GM10248 (cell line): Measurements from ENCODE around the gene METTL22.

Experiments
- CTCF ChIA-PET: fragments of 300-600 bp; sonication (Branson Sonifier 250); formaldehyde crosslinking; extraction: SDS; loops from one replicate; lab custom pipeline; 2021; ENCODE audit warnings: antibody characterized with exemption; lab: Yijun Ruan, JAX
- POLR2A ChIA-PET: fragments of 350-650 bp; sonication (Branson Sonifier 250); formaldehyde crosslinking; extraction: SDS; loops from one replicate; lab custom pipeline; 2020; ENCODE audit warnings: antibody characterized with exemption; lab: Yijun Ruan, JAX
- DNase-seq: peaks from one replicate; pipeline ENCODE4 v3.0.0; 2012; ENCODE audit errors: extremely low spot score
- CTCF ChIP-seq: IDR thresholded peaks from 2 replicates; pipeline ENCODE4 v1.5.1; 2012; ENCODE audit warnings: mild to moderate bottlenecking, low read depth; ENCODE audit errors: extremely low read depth, missing control alignments, control extremely low read depth

Gene METTL22

GRCh38 chr16:8689686-8690085, 68.2 kb downstream of the METTL22 start:
- no peak for DNase-seq
- TF ChIP-seq CTCF, result no peak
- CTCF ChIA-PET, result interaction anchor here (0.7 to 1.6 kb wide), 2 partner anchors 14 to 18 kb away, joined by 3 to 4 read pairs; no protein-coding TSS in a partner anchor
- POLR2A ChIA-PET, result no interaction called here

- no peak for DNase-seq
- POLR2A ChIA-PET, result no interaction called here
- CTCF ChIA-PET, result no interaction called here
- TF ChIP-seq CTCF, result no peak
Observed at GRCh38 chr16:8691728-8692127, 70.2 kb downstream of the METTL22 start.

GRCh38 chr16:8694795-8695728, 73.6 kb downstream of the METTL22 start:
- ChIA-PET CTCF (interaction anchor here (1.1 to 1.2 kb wide), 2 partner anchors 9 to 13 kb away, joined by 3 read pairs; no protein-coding TSS in a partner anchor), POLR2A (no interaction called here)
- no peak for DNase-seq
- TF ChIP-seq CTCF, result no peak

- no peak for TF ChIP-seq CTCF
- DNase-seq, result no peak
- POLR2A ChIA-PET, result no interaction called here
- CTCF ChIA-PET, result no interaction called here
Observed at GRCh38 chr16:8696880-8697279, 75.4 kb downstream of the METTL22 start.

- ChIA-PET POLR2A (no interaction called here), CTCF (interaction anchor here (1.4 kb wide), 1 partner anchor 181 kb away, joined by 3 read pairs; no protein-coding TSS in a partner anchor)
- TF ChIP-seq CTCF, result no peak
- no peak for DNase-seq
Observed at GRCh38 chr16:8697965-8698364, 76.5 kb downstream of the METTL22 start.
